Peyer's patch (tissue), 4 donors: ENCODE results near the gene MAPKBP1. TPM values are rescaled to one million over a fixed set of nuclear protein-coding genes. Genes with fewer than 3 reads are reported as not detected.
"Not testable (repeated sequence)": the region's sequence is repeated elsewhere in the genome, so short reads cannot be mapped to it uniquely, and the experiment has no call there.

Source experiments
- DNase-seq, 3 donors: peaks; one replicate each; pipeline ENCODE4 v3.0.0-alpha.2; 2017 to 2019
- H3K27ac ChIP-seq, 4 donors: fragments of 200-600 bp; sonication (generic); one replicate each; pipeline ENCODE4 v1.5.1; 2016 to 2019
- H3K27me3 ChIP-seq, 2 donors: fragments of 200-600 bp; sonication (generic); one replicate each; pipeline ENCODE4 v1.5.1; 2019
- H3K36me3 ChIP-seq, 3 donors: fragments of 200-600 bp; sonication (generic); one replicate each; pipeline ENCODE4 v1.5.1; 2016 to 2019
- H3K4me1 ChIP-seq, 4 donors: fragments of 200-600 bp; sonication (generic); one replicate each; pipeline ENCODE4 v1.5.1; 2016 to 2019
- H3K4me3 ChIP-seq, 4 donors: fragments of 200-600 bp; sonication (generic); 1 replicate in 3 of 4; 2 replicates in 1 of 4; pipeline ENCODE4 v1.5.1; 2016 to 2019; ENCODE audit warnings: mild to moderate bottlenecking in 1 of 4
- H3K9me3 ChIP-seq, 4 donors: fragments of 200-600 bp; sonication (generic); one replicate each; pipeline ENCODE4 v1.5.1; 2016 to 2019; ENCODE audit warnings: mild to moderate bottlenecking in 1 of 4
- CTCF ChIP-seq, 6 experiments: fragments of 450-650 bp in 4 of 6; fragments of 200-600 bp in 2 of 6; sonication (generic) in 1 of 6; IDR thresholded peaks; one replicate each; pipeline ENCODE4 v1.5.1; 2017 to 2019; ENCODE audit warnings: antibody characterized with exemption in 6 of 6, mild to moderate bottlenecking in 3 of 6, moderate library complexity in 1 of 6
- POLR2A ChIP-seq, 2 donors: fragments of 450-650 bp; IDR thresholded peaks; one replicate each; pipeline ENCODE4 v1.5.1; 2017; ENCODE audit warnings: antibody characterized with exemption in 2 of 2, mild to moderate bottlenecking in 2 of 2, moderate library complexity in 2 of 2
- total RNA-seq, 4 donors: library from RNA; depleted of rRNA; stranded (reverse); fragments of >200 nt; gene quantifications; one replicate each; pipeline ENCODE4 v1.1.0, GENCODE V29; 2016

The MAPKBP1 gene
- 10 to 100 TPM; 29.7 to 69.8 (median 48.7) TPM for total RNA-seq

GRCh38 chr15:41774062-41774881, at the start of gene MAPKBP1:
Gene MAPKBP1 (plus strand): TSS chr15:41774484. CDS start chr15:41775276, 792 bp downstream.
- Histone ChIP-seq H3K4me3 (peak within 1 kb of the TSS; percentile 63 to 86 (median 72)), H3K4me1 (peaks cover 0 to 34% (median 4%) of the 10 kb centered on the region in 4 donors), H3K9me3 (no peaks in the 10 kb centered on the region), H3K27me3 (no peaks in the 10 kb centered on the region), H3K36me3 (no peaks in the 10 kb centered on the region), H3K27ac (peak within 1 kb of the TSS; percentile 70 to 86 (median 82))
- DNase-seq = peak; percentile 97 to 99 (median 99)
- TF ChIP-seq CTCF (IDR thresholded peaks at IDR 0.05) (peak; percentile 19 to 83 (median 74)), POLR2A (IDR thresholded peaks at IDR 0.05) (peak; percentile 27 to 64)

- no peaks in the 10 kb centered on the region for H3K9me3 ChIP-seq
- H3K4me3 ChIP-seq = no peak overlapping the region
- H3K27me3 ChIP-seq = no peaks in the 10 kb centered on the region
- no peaks in the 10 kb centered on the region for H3K4me1 ChIP-seq
- H3K36me3 ChIP-seq = peaks cover 0 to 18% (median 0%) of the 10 kb centered on the region in 3 donors
- no peak for DNase-seq
- H3K27ac ChIP-seq = no peak overlapping the region
- TF ChIP-seq POLR2A (IDR thresholded peaks at IDR 0.05) (no peak), CTCF (IDR thresholded peaks at IDR 0.05) (no peak)
Measured at GRCh38 chr15:41727143-41727542, 47.1 kb upstream of the MAPKBP1 start.

GRCh38 chr15:41728061-41728460, 46.2 kb upstream of the MAPKBP1 start:
- H3K4me1 ChIP-seq, H3K27ac ChIP-seq, H3K9me3 ChIP-seq, DNase-seq, H3K4me3 ChIP-seq, H3K27me3 ChIP-seq: not testable (repeated sequence)
- H3K36me3 ChIP-seq = peaks cover 0 to 18% (median 0%) of the 10 kb centered on the region in 3 donors

GRCh38 chr15:41730543-41730942, 43.7 kb upstream of the MAPKBP1 start:
- Histone ChIP-seq H3K36me3 (peaks cover 0 to 32% (median 0%) of the 10 kb centered on the region in 3 donors), H3K4me1 (no peaks in the 10 kb centered on the region), H3K9me3 (no peaks in the 10 kb centered on the region), H3K27ac (no peak overlapping the region), H3K27me3 (no peaks in the 10 kb centered on the region), H3K4me3 (no peak overlapping the region)
- no peak for DNase-seq
- no peak for TF ChIP-seq POLR2A (IDR thresholded peaks at IDR 0.05)

GRCh38 chr15:41732483-41732882, 41.8 kb upstream of the MAPKBP1 start:
- TF ChIP-seq CTCF (IDR thresholded peaks at IDR 0.05) (no peak), POLR2A (IDR thresholded peaks at IDR 0.05) (no peak)
- H3K27me3 ChIP-seq = no peaks in the 10 kb centered on the region
- H3K9me3 ChIP-seq = no peaks in the 10 kb centered on the region
- H3K36me3 ChIP-seq = peaks cover 0 to 51% (median 0%) of the 10 kb centered on the region in 3 donors
- no peak overlapping the region for H3K4me3 ChIP-seq
- no peak for DNase-seq
- H3K4me1 ChIP-seq = no peaks in the 10 kb centered on the region
- H3K27ac ChIP-seq = no peak overlapping the region

GRCh38 chr15:41734079-41734478, 40.2 kb upstream of the MAPKBP1 start:
- TF ChIP-seq CTCF (IDR thresholded peaks at IDR 0.05) = no peak
- no peak for TF ChIP-seq POLR2A (IDR thresholded peaks at IDR 0.05)
- no peaks in the 10 kb centered on the region for H3K27me3 ChIP-seq
- no peak for DNase-seq
- H3K36me3 ChIP-seq = peaks cover 0 to 58% (median 0%) of the 10 kb centered on the region in 3 donors
- H3K4me1 ChIP-seq = no peaks in the 10 kb centered on the region
- H3K27ac ChIP-seq = no peak overlapping the region
- H3K4me3 ChIP-seq = no peak overlapping the region
- no peaks in the 10 kb centered on the region for H3K9me3 ChIP-seq
